Mammary epithelial cell (primary cell): ENCODE data around the gene EPHX1.

Experiments
- CTCF ChIP-seq, 2 donors: IDR thresholded peaks in 1 of 2; conservative IDR thresholded peaks in 1 of 2; 2 replicates each; pipeline ENCODE4 v1.5.1; 2011 to 2012; ENCODE audit warnings: inconsistent platforms in 2 of 2, low read length in 2 of 2, mild to moderate bottlenecking in 2 of 2, control low read depth in 1 of 2, low read depth in 1 of 2; ENCODE audit not compliant: insufficient read depth in 1 of 2; ENCODE audit errors: extremely low read depth in 1 of 2
- EZH2 ChIP-seq: IDR thresholded peaks from 2 replicates; pipeline ENCODE4 v1.6.1; 2012; ENCODE audit warnings: low read length, inconsistent platforms, borderline replicate concordance

GRCh38 chr1:225808136-225808535, 1.8 kb upstream of the EPHX1 start:
- TF ChIP-seq CTCF (conservative IDR thresholded peaks at IDR 0.05 in 1 of 2, IDR thresholded peaks at IDR 0.05 in 1 of 2; ENCODE audit: extremely low read depth in 1 of 2, insufficient read depth in 1 of 2, low read depth in 1 of 2, low read length in 2 of 2): no peak
- TF ChIP-seq EZH2: no peak
